Liver (tissue), 3 donors: Measurements from ENCODE around the gene DRD1.

Experiments
- CTCF ChIP-seq: fragments of 150-350 bp; IDR thresholded peaks from 2 replicates; pipeline ENCODE4 v1.5.1; 2017; ENCODE audit warnings: improper control_type of control experiment, low read depth, low read length; ENCODE audit not compliant: missing input control
- RAD21 ChIP-seq, 2 donors: IDR thresholded peaks; 2 replicates each; pipeline ENCODE4 v1.6.1; 2016; ENCODE audit warnings: antibody characterized with exemption in 2 of 2, mild to moderate bottlenecking in 2 of 2
- REST ChIP-seq: IDR thresholded peaks from 2 replicates; pipeline ENCODE4 v1.6.1; 2016; ENCODE audit warnings: antibody characterized with exemption, mild to moderate bottlenecking
- donor health status: healthy.
- donor health status: healthy.

- TF ChIP-seq RAD21 (IDR thresholded peaks at IDR 0.05), result no peak
- TF ChIP-seq CTCF, result no peak
- TF ChIP-seq REST, result no peak
Measured at GRCh38 chr5:175472378-175472777, 28.4 kb upstream of the DRD1 start.
